ENCODE results near the gene NCK2.

NCK2 gene

GRCh38 chr2:105903051-105903674 is 158.5 kb downstream of the NCK2 start:
- H3K27ac ChIP-seq: no peak overlapping the region

GRCh38 chr2:105904938-105905337 is 160.2 kb downstream of the NCK2 start:
- intact Hi-C loops (cut with DNase I; ENCODE audit: low total_unique reads): no loop called here
- no peak overlapping the region for H3K27ac ChIP-seq
- no peak for DNase-seq

More at GRCh38 chr2:105903051-105903674, 158.5 kb downstream of the NCK2 start:
- intact Hi-C loops (cut with DNase I; ENCODE audit: low total_unique reads): no loop called here
- H3K36me3 ChIP-seq: no peaks in the 10 kb centered on the region
- no peak for DNase-seq
- H3K4me3 ChIP-seq: no peak overlapping the region
- no peak for TF ChIP-seq CTCF (IDR thresholded peaks at IDR 0.05)
- H3K27me3 ChIP-seq: no peaks in the 10 kb centered on the region
- no peaks in the 10 kb centered on the region for H3K9me3 ChIP-seq
- H3K4me1 ChIP-seq: peaks cover 0 to 34% (median 3%) of the 10 kb centered on the region in 4 donors

GRCh38 chr2:105906481-105906880 is 161.8 kb downstream of the NCK2 start:
- no peak overlapping the region for H3K27ac ChIP-seq
- H3K9me3 ChIP-seq: no peaks in the 10 kb centered on the region
- intact Hi-C loops (cut with DNase I; ENCODE audit: low total_unique reads): no loop called here
- TF ChIP-seq CTCF (IDR thresholded peaks at IDR 0.05): no peak
- H3K4me1 ChIP-seq: peaks cover 0 to 46% (median 8%) of the 10 kb centered on the region in 4 donors
- no peak for DNase-seq
- no peaks in the 10 kb centered on the region for H3K27me3 ChIP-seq
- H3K4me3 ChIP-seq: no peak overlapping the region
- no peaks in the 10 kb centered on the region for H3K36me3 ChIP-seq

More at GRCh38 chr2:105904938-105905337, 160.2 kb downstream of the NCK2 start:
- Histone ChIP-seq H3K9me3 (no peaks in the 10 kb centered on the region), H3K4me1 (peaks cover 0 to 41% (median 8%) of the 10 kb centered on the region in 4 donors), H3K36me3 (no peaks in the 10 kb centered on the region), H3K4me3 (no peak overlapping the region), H3K27me3 (no peaks in the 10 kb centered on the region)
- TF ChIP-seq CTCF (IDR thresholded peaks at IDR 0.05): no peak

GRCh38 chr2:105907184-105907583 is 162.5 kb downstream of the NCK2 start:
- Histone ChIP-seq H3K4me1 (peaks cover 0 to 46% (median 8%) of the 10 kb centered on the region in 4 donors), H3K27me3 (no peaks in the 10 kb centered on the region), H3K9me3 (no peaks in the 10 kb centered on the region), H3K27ac (no peak overlapping the region), H3K4me3 (no peak overlapping the region), H3K36me3 (no peaks in the 10 kb centered on the region)
- intact Hi-C loops (cut with DNase I; ENCODE audit: low total_unique reads): no loop called here
- DNase-seq: no peak
- TF ChIP-seq CTCF (IDR thresholded peaks at IDR 0.05): no peak

GRCh38 chr2:105909215-105909614 is 164.5 kb downstream of the NCK2 start:
- no peak for TF ChIP-seq CTCF (IDR thresholded peaks at IDR 0.05)
- Histone ChIP-seq H3K27me3 (no peaks in the 10 kb centered on the region), H3K27ac (no peak overlapping the region), H3K4me1 (peaks cover 0 to 46% (median 8%) of the 10 kb centered on the region in 4 donors), H3K36me3 (no peaks in the 10 kb centered on the region), H3K9me3 (no peaks in the 10 kb centered on the region), H3K4me3 (no peak overlapping the region)
- intact Hi-C loops (cut with DNase I; ENCODE audit: low total_unique reads): no loop called here
- DNase-seq: no peak

Measured in tibial artery (tissue), 4 donors.